Nephron (organoid): ENCODE results near the gene DSG2.

Source experiments
- H3K27ac Mint-ChIP-seq, 3 experiments: 2 replicates each; pipeline ENCODE4 v1.8.0; 2020; ENCODE audit warnings: mixed read lengths in 3 of 3, mild to moderate bottlenecking in 2 of 3, moderate library complexity in 1 of 3
- H3K27me3 Mint-ChIP-seq: 2 replicates; pipeline ENCODE4 v1.8.0; 2021; ENCODE audit warnings: low read depth, mild to moderate bottlenecking, moderate library complexity, mixed read lengths
- H3K36me3 Mint-ChIP-seq: 2 replicates; pipeline ENCODE4 v1.8.0; 2020; ENCODE audit warnings: low read depth, mixed read lengths
- H3K4me1 Mint-ChIP-seq: 2 replicates; pipeline ENCODE4 v1.8.0; 2020; ENCODE audit warnings: mixed read lengths
- H3K4me3 Mint-ChIP-seq, 3 experiments: 2 replicates each; pipeline ENCODE4 v1.8.0; 2020; ENCODE audit warnings: mild to moderate bottlenecking in 3 of 3, mixed read lengths in 3 of 3, moderate library complexity in 2 of 3
- H3K9me3 Mint-ChIP-seq: 2 replicates; pipeline ENCODE4 v1.8.0; 2020; ENCODE audit warnings: mixed read lengths
- TF ChIP-seq, protein P1 (sequence below), 3 experiments: fragments of 200-600 bp; sonication (generic); IDR thresholded peaks; one replicate each; pipeline ENCODE4 v1.5.0; 2021; ENCODE audit warnings: antibody characterized with exemption in 3 of 3; ENCODE audit not compliant: unreplicated experiment in 3 of 3

The DSG2 gene

DNA sequence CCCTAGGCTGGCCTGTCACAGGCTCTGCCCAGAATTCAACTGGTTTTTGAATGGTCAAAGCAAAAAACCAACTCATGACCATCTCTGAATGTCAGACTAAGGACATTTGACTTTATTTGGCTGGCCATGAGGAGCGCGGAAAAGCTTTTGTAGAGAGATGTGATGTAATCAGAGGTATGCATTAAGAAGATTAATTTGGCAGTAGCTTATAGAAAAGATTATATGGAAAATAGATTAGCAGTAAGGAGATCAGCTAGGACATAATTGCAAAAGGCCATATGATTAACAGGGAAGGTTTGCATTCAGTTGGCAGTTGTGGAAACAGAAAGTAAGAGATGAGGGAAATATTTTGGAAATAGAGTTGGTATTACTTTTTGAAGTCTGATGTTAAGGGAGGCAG is 81.4 kb downstream of the DSG2 start:
- Mint-ChIP-seq H3K27ac (no peak overlapping the region), H3K4me3 (no peak overlapping the region), H3K36me3 (no peaks in the 10 kb centered on the region), H3K9me3 (no peaks in the 10 kb centered on the region), H3K4me1 (no peaks in the 10 kb centered on the region), H3K27me3 (no peaks in the 10 kb centered on the region)
- TF ChIP-seq, protein P1, sequence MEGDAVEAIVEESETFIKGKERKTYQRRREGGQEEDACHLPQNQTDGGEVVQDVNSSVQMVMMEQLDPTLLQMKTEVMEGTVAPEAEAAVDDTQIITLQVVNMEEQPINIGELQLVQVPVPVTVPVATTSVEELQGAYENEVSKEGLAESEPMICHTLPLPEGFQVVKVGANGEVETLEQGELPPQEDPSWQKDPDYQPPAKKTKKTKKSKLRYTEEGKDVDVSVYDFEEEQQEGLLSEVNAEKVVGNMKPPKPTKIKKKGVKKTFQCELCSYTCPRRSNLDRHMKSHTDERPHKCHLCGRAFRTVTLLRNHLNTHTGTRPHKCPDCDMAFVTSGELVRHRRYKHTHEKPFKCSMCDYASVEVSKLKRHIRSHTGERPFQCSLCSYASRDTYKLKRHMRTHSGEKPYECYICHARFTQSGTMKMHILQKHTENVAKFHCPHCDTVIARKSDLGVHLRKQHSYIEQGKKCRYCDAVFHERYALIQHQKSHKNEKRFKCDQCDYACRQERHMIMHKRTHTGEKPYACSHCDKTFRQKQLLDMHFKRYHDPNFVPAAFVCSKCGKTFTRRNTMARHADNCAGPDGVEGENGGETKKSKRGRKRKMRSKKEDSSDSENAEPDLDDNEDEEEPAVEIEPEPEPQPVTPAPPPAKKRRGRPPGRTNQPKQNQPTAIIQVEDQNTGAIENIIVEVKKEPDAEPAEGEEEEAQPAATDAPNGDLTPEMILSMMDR (IDR thresholded peaks at IDR 0.05; ENCODE audit: unreplicated experiment in 3 of 3), result no peak

GRCh38 chr18:31581498-31582197 is 83.7 kb downstream of the DSG2 start:
- Mint-ChIP-seq H3K4me3 (no peak overlapping the region), H3K27me3 (no peaks in the 10 kb centered on the region), H3K27ac (no peak overlapping the region), H3K36me3 (no peaks in the 10 kb centered on the region), H3K9me3 (no peaks in the 10 kb centered on the region), H3K4me1 (no peaks in the 10 kb centered on the region)
- TF ChIP-seq, protein P1 (IDR thresholded peaks at IDR 0.05; ENCODE audit: unreplicated experiment in 3 of 3), result no peak

DNA sequence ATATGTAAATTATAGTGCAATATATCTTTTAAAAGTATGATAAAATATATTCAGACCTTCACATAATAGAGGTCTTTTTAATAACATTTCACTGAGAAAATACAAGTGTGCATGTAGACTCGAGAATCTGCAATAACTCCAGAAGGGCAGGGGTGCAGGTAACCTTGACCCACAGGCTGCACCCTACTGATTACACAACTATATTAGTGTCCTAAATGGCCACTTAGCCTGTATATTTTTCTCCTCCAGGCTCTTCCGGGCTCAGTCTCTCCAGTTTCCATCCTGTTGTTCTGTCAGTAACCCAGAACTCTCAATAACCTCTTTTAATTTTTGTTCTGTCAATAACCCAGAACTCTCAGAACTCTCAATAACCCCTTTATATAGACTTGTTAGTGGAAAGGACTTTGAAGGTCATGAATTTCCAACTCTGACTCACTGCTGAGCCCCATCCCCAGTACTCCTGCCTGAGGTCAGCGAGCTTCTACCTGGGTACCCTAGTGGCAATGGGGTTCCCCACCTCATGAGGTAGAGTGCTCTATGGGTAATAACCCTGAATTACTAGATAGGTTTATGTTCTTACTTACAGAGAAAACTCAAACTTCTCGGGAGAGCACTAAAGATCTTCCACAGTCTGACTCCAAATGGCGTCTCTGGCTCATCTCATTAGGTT is 85.3 kb downstream of the DSG2 start:
- H3K27me3 Mint-ChIP-seq, result no peaks in the 10 kb centered on the region
- no peak overlapping the region for H3K4me3 Mint-ChIP-seq
- no peak overlapping the region for H3K27ac Mint-ChIP-seq
- H3K4me1 Mint-ChIP-seq, result no peaks in the 10 kb centered on the region
- H3K36me3 Mint-ChIP-seq, result no peaks in the 10 kb centered on the region
- TF ChIP-seq, protein P1 (IDR thresholded peaks at IDR 0.05; ENCODE audit: unreplicated experiment in 3 of 3), result no peak
- H3K9me3 Mint-ChIP-seq, result no peaks in the 10 kb centered on the region

DNA sequence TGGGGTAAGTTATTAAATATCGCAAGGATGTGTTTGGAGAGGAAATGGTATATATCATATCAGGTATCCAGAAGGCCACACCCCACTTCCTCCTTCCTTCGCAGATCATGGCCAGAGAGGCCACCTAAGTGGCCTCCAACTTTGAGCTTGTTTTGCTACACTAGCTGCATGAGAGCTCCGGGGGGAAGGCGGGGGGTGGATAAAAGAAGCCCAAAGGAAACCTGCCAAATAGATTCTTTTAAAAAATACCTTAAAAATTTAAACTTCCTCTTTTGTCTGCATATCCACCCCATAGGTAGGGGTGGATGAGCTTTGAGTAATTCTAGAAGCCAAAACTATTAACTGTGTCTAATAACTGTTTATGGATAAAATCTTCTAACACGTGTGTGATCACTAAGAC is 88.0 kb downstream of the DSG2 start:
- Mint-ChIP-seq H3K36me3 (no peaks in the 10 kb centered on the region), H3K9me3 (peaks cover 3% of the 10 kb centered on the region), H3K4me1 (no peaks in the 10 kb centered on the region), H3K4me3 (no peak overlapping the region), H3K27ac (no peak overlapping the region), H3K27me3 (peaks cover 3% of the 10 kb centered on the region)
- TF ChIP-seq, protein P1 (IDR thresholded peaks at IDR 0.05; ENCODE audit: unreplicated experiment in 3 of 3), result no peak

DNA sequence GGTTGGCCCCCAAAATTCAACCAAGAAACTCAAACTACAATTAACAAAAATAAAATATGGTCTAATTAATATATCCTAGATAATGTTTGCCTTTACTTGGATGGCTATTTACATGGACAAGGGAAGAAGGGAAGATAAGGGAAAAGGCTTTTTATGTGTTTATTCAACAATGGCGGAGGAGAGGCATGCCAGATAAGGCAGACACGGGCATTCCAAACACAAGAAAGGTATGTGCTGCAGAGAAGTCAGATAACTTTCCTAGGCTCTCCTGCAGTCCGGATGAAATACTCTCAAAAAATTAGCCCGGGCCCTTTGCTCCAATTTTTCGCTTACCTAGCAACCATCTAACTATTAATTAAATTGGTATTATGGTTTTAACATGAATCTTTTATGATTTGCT is 88.6 kb downstream of the DSG2 start:
- no peak overlapping the region for H3K4me3 Mint-ChIP-seq

More for the DNA sequence above, 88.6 kb downstream of the DSG2 start:
- Mint-ChIP-seq H3K4me1 (no peaks in the 10 kb centered on the region), H3K27ac (no peak overlapping the region), H3K27me3 (peaks cover 4% of the 10 kb centered on the region), H3K9me3 (peaks cover 3% of the 10 kb centered on the region), H3K36me3 (no peaks in the 10 kb centered on the region)
- TF ChIP-seq, protein P1 (IDR thresholded peaks at IDR 0.05; ENCODE audit: unreplicated experiment in 3 of 3), result no peak
